ENCODE data around the gene YIF1A. TPM values are rescaled to one million over a fixed set of nuclear protein-coding genes. Genes with fewer than 3 reads are reported as not detected.

Gene YIF1A
- polyA plus RNA-seq, 1 donor from 2014 or later: 51.2 TPM

GRCh38 chr11:66279092-66279734 lies 9.7 kb downstream of the YIF1A start:
- TF ChIP-seq TAF1 (IDR thresholded peaks at IDR 0.05; ENCODE audit: low read depth) (no peak), POLR2AphosphoS5 (IDR thresholded peaks at IDR 0.05) (peak; percentile 33), RAD21 (conservative IDR thresholded peaks at IDR 0.05) (no peak), MXI1 (conservative IDR thresholded peaks at IDR 0.05; ENCODE audit: poor library complexity, severe bottlenecking) (peak; percentile 12), SMC3 (conservative IDR thresholded peaks at IDR 0.05; ENCODE audit: poor library complexity) (no peak)
- TF ChIP-seq, protein P1, sequence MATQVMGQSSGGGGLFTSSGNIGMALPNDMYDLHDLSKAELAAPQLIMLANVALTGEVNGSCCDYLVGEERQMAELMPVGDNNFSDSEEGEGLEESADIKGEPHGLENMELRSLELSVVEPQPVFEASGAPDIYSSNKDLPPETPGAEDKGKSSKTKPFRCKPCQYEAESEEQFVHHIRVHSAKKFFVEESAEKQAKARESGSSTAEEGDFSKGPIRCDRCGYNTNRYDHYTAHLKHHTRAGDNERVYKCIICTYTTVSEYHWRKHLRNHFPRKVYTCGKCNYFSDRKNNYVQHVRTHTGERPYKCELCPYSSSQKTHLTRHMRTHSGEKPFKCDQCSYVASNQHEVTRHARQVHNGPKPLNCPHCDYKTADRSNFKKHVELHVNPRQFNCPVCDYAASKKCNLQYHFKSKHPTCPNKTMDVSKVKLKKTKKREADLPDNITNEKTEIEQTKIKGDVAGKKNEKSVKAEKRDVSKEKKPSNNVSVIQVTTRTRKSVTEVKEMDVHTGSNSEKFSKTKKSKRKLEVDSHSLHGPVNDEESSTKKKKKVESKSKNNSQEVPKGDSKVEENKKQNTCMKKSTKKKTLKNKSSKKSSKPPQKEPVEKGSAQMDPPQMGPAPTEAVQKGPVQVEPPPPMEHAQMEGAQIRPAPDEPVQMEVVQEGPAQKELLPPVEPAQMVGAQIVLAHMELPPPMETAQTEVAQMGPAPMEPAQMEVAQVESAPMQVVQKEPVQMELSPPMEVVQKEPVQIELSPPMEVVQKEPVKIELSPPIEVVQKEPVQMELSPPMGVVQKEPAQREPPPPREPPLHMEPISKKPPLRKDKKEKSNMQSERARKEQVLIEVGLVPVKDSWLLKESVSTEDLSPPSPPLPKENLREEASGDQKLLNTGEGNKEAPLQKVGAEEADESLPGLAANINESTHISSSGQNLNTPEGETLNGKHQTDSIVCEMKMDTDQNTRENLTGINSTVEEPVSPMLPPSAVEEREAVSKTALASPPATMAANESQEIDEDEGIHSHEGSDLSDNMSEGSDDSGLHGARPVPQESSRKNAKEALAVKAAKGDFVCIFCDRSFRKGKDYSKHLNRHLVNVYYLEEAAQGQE (IDR thresholded peaks at IDR 0.05; ENCODE audit: borderline replicate concordance): peak; percentile 29
- no peaks in the 10 kb centered on the region for H3K9me2 ChIP-seq (ENCODE audit: insufficient read depth, low read length)
- H3K9ac ChIP-seq (ENCODE audit: low read length): peak overlapping the region; percentile 99
- no peak overlapping the region for H2AFZ ChIP-seq (ENCODE audit: low read depth, low read length)
- peak overlapping the region; percentile 77 for H3K4me2 ChIP-seq (ENCODE audit: low read length)
- no peaks in the 10 kb centered on the region for H3K27me3 ChIP-seq (ENCODE audit: insufficient read depth, low read depth, low read length)
- H3K4me3 ChIP-seq (ENCODE audit: low read length): peak overlapping the region; percentile 76
- H4K20me1 ChIP-seq (ENCODE audit: insufficient read depth): peaks cover 8% of the 10 kb centered on the region
- no peaks in the 10 kb centered on the region for H3K9me3 ChIP-seq (ENCODE audit: low read length)
- peaks cover 58% of the 10 kb centered on the region for H3K79me2 ChIP-seq (replicated peaks; ENCODE audit: insufficient read depth, low read length)
- H3K27ac ChIP-seq (ENCODE audit: low read length): peak overlapping the region; percentile 98
- H3F3A ChIP-seq (ENCODE audit: insufficient read depth, low read length, poor library complexity, severe bottlenecking): peaks cover 4% of the 10 kb centered on the region
- no peaks in the 10 kb centered on the region for H3K36me3 ChIP-seq (ENCODE audit: insufficient read depth, low read length)

- peak overlapping the region; percentile 99 for H3K9ac ChIP-seq (ENCODE audit: low read length)
- H3F3A ChIP-seq (ENCODE audit: insufficient read depth, low read length, poor library complexity, severe bottlenecking): peaks cover 4% of the 10 kb centered on the region
- peaks cover 8% of the 10 kb centered on the region for H4K20me1 ChIP-seq (ENCODE audit: insufficient read depth)
- peak overlapping the region; percentile 76 for H3K4me3 ChIP-seq (ENCODE audit: low read length)
- no peak for TF ChIP-seq EP300 (conservative IDR thresholded peaks at IDR 0.05; ENCODE audit: poor library complexity, severe bottlenecking)
- no peak for TF ChIP-seq POLR2AphosphoS5 (IDR thresholded peaks at IDR 0.05)
- TF ChIP-seq MXI1 (conservative IDR thresholded peaks at IDR 0.05; ENCODE audit: poor library complexity, severe bottlenecking): peak; percentile 4
- TF ChIP-seq, protein P2, sequence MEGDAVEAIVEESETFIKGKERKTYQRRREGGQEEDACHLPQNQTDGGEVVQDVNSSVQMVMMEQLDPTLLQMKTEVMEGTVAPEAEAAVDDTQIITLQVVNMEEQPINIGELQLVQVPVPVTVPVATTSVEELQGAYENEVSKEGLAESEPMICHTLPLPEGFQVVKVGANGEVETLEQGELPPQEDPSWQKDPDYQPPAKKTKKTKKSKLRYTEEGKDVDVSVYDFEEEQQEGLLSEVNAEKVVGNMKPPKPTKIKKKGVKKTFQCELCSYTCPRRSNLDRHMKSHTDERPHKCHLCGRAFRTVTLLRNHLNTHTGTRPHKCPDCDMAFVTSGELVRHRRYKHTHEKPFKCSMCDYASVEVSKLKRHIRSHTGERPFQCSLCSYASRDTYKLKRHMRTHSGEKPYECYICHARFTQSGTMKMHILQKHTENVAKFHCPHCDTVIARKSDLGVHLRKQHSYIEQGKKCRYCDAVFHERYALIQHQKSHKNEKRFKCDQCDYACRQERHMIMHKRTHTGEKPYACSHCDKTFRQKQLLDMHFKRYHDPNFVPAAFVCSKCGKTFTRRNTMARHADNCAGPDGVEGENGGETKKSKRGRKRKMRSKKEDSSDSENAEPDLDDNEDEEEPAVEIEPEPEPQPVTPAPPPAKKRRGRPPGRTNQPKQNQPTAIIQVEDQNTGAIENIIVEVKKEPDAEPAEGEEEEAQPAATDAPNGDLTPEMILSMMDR (IDR thresholded peaks at IDR 0.05; ENCODE audit: poor library complexity, severe bottlenecking): no peak
- no peak for TF ChIP-seq EZH2 (IDR thresholded peaks at IDR 0.05; ENCODE audit: borderline replicate concordance, insufficient read depth, low read length, poor library complexity, severe bottlenecking)
- TF ChIP-seq, protein P1 (IDR thresholded peaks at IDR 0.05; ENCODE audit: borderline replicate concordance): no peak
- TF ChIP-seq SMC3 (conservative IDR thresholded peaks at IDR 0.05; ENCODE audit: poor library complexity): no peak
- no peak for TF ChIP-seq TAF1 (IDR thresholded peaks at IDR 0.05; ENCODE audit: low read depth)
- no peaks in the 10 kb centered on the region for H3K9me3 ChIP-seq (ENCODE audit: low read length)
- H3K9me2 ChIP-seq (ENCODE audit: insufficient read depth, low read length): no peaks in the 10 kb centered on the region
- H3K79me2 ChIP-seq (replicated peaks; ENCODE audit: insufficient read depth, low read length): peaks cover 54% of the 10 kb centered on the region
- peak overlapping the region; percentile 98 for H3K27ac ChIP-seq (ENCODE audit: low read length)
- peak overlapping the region; percentile 77 for H3K4me2 ChIP-seq (ENCODE audit: low read length)
- H3K36me3 ChIP-seq (ENCODE audit: insufficient read depth, low read length): no peaks in the 10 kb centered on the region
- no peaks in the 10 kb centered on the region for H3K27me3 ChIP-seq (ENCODE audit: insufficient read depth, low read depth, low read length)
- no peak overlapping the region for H2AFZ ChIP-seq (ENCODE audit: low read depth, low read length)
These were observed 10.4 kb downstream of the YIF1A start for GRCh38 chr11:66278363-66279091.

Data from neural cell (in vitro differentiated cells).